ENCODE measurements around the gene PRDX2.

GRCh38 chr19:12784394-12784870 lies 17.2 kb downstream of the PRDX2 start:
- TF ChIP-seq CTCF (conservative IDR thresholded peaks at IDR 0.05; ENCODE audit: low read length): no peak
- no peak for TF ChIP-seq EZH2phosphoT487 (IDR thresholded peaks at IDR 0.05; ENCODE audit: borderline replicate concordance)
